Measurements from ENCODE around the gene MIDN.

Gene MIDN

DNA sequence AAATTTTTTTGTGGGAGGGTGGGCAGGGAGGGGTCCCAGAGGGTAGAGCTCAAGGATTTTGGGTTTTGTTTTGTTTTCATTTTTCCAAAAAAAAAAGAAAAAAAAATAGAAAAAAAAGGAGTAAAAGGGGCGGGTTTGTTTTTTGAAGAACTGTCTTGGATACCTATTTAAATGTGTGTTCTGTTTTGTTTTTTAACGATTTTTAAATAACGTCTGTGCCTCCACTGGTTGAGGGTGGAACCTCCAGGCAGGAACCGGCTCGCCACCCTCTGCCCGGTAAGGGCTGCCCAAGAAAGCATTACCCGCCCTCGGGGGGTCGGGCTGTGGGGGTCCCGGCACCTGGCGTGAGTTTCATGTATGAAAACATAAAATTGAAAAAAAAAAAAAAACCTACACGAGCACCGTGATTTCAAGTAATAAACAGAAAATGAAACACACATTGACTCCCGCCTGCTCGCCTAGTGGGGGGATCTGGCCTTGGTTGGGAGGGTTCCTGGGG lies 10.4 kb downstream of the MIDN start:
- no peak for DNase-seq (ENCODE audit: low read depth)

DNA sequence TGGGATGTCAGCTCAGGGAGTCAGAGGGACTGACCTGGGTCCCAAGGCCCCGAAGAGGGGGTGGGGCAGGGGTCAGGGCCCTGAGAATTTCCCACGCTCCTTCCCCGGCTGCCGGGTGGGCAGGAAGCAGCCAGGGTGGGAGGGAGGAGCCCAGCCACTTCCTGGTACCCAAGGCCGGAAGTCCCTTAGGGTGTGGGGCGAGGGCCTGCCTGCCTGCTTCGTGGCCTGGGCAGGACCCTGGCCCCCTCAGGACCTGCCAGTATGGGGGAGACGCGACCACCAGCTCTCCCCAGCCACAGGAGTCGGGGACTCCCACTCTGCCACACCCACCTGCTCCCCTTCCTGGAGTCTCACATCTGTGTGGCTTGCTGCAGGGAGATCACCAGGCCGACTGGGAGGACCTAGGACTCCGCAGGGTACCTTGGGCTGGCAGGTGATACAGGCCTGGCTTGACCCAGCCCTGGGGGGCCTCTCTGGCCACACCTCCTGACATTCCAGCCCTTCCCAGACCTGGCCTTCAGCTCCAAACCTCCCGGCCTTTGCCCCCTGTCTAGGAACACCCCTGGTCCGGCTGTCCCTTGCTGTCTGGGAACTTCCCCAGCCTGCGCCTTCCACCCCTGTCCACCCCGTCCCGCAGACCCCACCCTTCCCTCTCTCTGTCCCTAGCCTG lies 11.0 kb downstream of the MIDN start:
- DNase-seq (ENCODE audit: low read depth): peak; percentile 50

DNA sequence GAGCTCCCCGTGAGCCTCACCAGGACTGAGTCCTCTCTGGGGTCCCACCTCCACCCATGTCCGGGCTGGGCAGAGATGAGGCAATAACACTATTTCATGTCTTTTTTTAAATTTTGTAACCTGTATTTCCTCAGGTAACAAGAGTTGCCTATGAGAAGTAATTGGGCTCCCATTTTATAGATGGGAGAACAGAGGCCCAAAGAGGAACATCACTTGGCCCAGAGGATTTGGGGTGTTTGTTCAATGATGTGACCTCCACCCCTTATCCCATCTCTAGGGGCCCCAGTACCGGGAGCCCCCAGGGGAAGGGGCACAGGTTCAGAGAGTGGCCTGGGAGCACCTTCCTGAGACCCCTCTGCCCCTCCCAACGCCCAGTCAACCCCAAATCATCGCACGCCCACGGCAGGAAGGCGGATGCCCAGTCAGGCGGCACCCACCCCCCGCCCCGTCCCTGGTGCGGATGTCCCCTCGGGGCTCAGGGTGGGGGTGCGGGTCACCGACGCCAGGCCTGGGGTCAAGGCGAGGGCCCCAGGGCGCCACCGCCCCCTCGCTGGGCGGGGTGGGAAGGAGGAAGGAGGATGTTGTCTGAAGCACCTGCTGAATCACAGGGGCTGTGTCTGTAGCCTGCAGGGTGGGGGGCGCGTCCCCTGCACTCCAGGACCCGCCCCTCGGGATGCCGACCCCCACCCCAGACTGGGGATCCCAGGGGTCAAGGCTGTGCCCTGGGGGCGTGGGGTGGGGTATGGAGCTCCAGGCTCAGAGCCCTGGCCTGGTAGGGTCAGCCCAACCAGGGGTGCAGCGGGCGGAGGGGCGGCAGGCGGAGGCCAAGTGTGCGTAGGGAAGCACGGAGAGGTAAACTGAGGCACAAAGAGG lies 11.7 kb downstream of the MIDN start:
- no peak for DNase-seq (ENCODE audit: low read depth)

DNA sequence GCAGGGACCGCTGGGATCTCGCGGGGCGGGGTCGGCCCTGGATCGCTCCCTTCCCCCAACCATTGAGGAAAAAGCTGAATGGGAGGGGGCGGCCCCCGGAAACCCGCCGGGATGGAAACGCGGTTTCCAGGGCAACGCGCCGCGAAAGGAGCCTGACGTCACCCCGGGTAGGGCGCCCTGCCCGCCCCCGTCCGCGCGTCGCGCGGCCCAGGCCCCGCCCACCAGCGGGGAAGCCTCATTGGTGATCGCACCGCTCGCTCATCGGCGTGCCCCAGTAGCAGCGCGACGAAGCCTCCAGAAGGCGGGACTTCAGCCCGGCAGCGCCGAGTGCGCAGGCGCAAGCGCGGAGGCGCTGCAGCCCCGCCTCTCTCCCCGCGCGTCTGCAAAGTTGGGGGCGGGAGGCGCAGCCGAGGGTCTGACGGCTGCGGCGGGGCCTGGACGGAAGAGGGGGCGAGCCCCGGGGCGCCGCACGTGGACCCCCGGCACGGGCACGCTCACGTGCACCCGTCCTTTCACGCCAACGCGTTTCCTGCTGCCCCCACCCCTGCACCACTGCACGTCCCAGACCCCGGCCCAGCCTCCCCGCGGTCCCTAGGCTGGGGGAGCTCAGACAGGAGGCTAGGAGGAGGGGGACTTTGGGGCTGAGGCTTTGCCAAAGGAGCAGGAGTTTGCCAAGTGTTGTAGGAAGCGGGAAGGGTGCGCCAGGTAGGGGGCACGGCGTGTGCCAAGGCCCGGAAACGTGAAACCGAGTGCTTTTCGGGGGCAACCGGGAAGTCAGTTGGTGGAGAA lies 12.6 kb downstream of the MIDN start:
- DNase-seq (ENCODE audit: low read depth): peak; percentile 96

DNA sequence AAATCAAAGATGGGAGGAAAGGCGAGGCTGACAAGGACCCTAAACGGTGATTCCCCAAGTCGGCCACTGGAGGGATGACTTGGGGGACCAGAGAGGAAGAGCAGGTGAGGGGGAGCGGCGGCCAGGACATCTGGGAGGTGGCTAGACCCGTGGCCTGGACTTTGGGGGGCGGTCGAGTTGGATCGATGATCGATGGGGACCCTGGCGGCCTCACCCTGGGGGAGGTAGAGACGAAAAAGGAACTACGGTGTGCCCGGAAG lies 13.1 kb downstream of the MIDN start:
- DNase-seq (ENCODE audit: low read depth): no peak

DNA sequence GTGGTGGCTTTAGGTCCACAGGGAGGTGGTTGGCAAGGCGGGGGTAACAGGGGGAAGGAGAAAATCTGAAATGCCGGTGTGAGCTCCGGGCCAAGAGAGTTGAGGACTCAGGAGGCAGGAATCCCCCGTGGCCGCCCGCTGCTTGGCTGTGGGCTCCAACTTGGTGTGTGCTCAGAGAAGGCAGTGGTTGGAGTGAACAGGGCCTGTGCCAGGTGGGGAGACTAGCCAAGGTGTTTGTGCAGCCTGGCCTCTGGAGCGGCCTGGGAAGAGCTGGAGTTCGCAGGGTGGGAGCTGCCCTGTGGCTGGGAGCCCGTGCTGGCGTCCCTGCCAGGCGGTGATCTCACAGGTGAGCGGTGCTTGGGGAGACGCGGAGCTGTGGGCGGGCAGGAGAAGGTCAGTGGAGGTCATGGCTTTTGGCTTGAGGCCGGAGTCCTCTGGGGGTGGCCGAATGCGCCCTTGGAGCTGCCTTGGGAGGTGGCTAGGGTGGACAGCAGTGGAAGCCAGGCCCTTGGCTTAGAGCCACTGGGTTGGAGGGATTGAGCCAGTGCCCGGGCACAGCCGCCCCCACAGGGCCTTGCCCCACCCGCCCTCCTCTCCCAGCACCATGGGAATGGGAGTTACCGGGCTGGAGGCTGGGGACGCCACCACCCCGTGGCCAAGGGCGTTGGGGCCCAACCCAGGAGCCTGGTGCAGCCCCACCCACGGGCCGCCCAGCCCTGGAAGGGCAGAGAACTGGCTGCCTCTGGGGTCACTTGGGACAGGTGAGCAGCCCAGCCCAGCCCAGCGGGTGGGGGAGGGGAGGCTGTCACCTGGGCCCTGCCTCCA lies 13.6 kb downstream of the MIDN start:
- DNase-seq (ENCODE audit: low read depth): no peak

DNA sequence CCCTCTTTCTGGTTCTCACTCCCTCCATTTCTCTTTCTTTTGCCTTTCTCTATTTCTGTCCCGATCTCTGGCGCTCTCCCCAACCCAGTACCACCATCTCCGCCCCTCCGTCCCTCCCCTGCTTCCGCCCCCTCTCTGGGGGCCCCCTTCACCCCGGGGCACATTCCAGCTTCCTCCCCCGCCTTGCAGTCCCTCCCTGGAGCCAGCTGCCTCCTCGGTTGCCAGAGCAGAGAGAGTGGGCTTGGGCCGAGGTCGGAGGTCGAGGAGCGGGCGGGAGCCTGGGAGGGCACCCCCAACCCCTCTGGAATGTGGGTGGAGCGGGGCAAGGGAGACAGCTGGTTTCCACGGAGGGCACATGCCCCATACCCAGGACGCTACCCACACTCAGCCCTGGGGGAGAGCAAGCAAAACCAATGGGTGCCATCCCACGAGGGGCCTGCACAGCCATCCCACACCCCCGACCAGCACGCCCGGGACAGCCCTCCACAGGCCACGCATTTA lies 14.3 kb downstream of the MIDN start:
- no peak for DNase-seq (ENCODE audit: low read depth)

DNA sequence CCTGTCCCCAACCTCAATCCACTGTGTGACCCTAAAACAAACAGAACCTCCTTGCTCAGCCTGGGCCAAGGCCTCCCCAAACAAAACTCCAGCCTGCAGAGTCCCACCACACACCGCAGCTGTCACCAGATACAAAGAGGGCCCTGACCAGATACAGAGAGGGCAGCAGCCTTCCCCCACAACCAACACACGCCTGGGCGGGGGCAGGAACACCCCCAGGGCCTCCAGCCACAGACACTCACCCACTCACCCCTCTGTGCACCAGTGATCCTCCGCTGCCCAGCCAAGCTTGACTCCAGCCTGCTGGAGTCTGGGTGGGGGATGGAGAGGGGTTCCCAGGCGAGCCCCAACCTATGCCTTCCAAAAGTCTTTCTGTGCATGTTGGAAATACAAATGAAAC lies 14.8 kb downstream of the MIDN start:
- no peak for DNase-seq (ENCODE audit: low read depth)

DNA sequence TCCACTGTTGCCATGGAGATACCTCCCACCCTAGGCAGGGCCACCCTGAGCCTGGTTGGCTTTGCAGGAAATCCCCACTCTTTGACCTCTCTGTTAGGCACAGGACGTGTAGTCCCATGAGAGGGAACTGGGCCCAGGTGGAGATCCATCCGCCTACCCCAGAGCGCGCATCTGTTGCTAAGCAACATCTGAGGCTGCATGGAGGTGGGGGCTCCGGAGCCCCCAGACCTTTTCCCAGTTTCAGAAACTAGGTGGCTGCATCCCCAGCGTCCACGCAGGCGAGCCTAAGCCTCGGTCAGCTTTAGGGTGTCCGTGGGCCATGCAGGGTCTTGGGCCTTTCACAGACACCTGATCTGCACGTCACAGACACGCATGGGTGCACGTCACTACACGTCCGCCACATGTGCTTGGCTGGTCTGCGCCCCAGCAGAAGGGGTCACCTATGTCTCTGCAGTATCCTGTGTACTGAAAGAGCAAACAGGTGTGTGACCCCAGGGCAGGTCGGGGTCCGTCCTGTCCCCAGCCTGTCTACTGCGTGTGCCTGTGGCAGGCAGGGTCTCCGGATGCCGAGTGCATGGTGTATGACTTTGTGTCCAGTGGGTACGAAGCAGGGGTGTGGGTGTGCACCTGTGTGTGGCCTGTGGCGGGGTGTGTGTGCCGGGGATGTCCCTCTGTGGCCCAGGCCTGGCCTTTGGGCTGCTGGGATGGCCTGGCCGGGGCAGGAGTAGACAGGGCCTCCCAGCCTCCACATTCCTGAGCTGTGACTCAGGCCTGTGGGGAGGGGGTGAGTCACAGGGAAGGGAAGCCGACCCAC lies 16.6 kb downstream of the MIDN start:
- no peak for DNase-seq (ENCODE audit: low read depth)

DNA sequence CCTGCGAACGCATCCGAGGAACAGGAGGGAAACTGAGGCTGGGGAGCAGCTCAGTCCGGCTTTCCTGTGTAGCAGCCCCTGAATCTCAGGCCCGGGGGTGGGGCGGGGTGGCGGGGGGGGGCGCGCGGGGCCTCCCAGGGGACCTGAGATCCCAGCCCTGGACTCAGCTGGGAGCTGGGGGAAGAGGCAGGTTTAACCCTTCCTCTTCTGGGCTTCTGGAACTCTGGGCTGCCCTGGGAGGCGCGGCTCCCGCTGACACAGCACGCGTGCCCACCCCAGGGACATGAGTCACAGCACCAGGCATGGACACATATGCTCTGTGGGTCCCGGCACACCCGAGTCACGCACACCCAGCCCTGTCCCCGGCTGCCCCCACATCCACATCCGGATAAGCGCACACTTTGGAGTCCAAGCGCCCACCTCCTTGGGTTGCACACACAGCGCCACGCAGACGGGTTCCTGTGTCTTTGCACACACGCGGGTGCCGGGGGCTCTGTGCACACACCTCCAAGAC lies 17.3 kb downstream of the MIDN start:
- no peak for DNase-seq (ENCODE audit: low read depth)

DNA sequence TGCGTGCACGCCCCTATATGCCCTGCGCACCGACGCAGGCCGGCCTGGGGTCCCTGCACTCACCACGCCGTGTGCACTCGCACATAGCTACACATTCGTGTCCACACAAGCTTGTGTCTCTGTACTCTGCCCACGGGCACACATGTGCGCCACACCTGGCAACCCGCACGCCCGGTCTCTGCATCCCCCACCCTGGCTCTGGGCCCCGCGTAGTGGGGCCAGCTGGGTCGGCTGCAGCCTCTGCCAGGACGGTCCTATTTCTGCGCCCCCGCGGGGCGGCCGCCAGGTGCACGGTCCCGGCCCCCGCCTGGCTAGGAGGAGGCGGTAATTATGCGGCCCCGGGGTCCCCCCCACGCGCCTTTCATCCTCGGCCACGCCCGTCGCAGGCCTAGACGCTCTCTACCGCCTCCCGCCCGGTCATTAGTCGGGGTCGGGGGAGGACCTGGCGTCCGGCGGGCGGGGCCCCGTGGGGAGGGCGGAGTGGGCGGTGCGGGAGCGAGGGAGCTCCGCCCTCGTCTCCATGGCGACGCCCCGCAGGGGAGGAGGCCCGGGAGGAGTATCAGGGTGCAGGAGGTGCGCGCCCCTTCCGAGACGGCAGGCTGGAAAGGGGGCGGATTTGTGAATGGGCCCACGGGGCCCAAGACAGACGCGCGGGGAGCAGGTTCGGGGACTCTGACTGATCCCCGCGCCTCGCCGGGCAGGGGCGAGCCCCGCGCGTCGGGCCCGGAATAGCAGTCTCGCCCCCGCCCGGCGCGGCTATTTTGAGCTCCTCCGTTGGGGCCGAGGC lies 17.9 kb downstream of the MIDN start:
- DNase-seq (ENCODE audit: low read depth): peak; percentile 75

DNA sequence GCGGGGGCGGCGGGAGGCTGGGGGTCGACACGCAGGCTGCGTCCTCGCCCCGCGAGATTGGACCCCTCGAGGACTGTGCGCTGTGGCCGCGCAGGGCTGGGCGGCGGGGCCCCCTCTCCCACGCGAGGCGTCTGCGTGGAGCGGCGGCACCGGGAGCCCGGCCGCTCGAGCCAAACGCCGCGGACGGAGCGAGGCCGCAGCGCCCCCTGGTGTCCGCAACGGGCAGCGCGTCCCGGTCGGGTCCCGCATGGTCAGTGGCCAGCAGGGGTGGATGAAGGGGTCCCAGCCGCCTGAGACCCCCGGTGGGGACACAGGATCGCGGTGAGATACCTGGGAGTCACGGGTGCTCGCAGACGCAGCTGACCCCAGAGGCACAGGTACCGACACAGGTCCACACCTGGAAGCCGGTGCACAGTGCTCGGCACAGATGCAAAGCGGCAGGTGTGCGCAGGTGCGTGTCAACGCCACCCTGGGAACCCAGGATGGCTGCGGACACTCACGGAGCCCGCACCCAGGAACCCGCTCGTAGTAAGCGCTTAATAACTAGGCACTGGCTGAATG lies 18.6 kb downstream of the MIDN start:
- DNase-seq (ENCODE audit: low read depth): peak; percentile 62

DNA sequence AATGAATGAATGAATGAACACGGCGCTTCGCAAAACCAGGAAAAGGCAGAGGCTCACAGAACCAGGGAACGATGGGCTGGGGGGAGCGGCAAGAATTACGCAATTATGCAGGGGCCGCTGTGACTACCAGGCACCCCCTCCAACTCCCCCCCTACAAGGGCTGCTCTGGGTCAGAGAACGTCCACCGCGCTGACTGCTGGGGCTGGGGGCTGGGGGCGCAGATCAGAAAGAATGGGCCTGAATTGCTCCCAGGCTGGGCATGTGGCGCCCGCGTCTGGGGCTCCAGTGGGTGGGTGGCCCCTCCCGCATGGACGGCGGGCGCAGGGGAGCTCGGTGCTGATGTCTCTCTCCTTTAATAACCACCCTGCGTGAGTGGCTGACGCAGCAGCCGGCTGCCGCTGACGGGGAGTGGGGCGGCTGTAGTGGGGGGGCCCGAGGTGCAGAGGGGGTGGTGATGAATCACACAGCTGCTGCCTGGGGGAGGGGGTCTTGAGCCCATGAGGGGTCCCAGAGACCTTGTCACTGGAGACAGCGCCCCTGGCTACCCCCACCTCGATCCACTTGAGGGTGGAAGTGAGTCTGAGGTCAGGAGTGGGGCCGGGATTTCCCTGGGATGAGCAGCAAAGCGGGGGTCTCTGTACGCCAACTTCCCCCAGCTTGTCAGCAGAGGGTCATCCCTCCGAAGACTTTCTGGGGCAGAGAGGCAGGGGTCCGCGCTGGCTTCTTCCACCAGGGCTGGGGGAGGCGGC lies 19.3 kb downstream of the MIDN start:
- DNase-seq (ENCODE audit: low read depth): no peak

DNA sequence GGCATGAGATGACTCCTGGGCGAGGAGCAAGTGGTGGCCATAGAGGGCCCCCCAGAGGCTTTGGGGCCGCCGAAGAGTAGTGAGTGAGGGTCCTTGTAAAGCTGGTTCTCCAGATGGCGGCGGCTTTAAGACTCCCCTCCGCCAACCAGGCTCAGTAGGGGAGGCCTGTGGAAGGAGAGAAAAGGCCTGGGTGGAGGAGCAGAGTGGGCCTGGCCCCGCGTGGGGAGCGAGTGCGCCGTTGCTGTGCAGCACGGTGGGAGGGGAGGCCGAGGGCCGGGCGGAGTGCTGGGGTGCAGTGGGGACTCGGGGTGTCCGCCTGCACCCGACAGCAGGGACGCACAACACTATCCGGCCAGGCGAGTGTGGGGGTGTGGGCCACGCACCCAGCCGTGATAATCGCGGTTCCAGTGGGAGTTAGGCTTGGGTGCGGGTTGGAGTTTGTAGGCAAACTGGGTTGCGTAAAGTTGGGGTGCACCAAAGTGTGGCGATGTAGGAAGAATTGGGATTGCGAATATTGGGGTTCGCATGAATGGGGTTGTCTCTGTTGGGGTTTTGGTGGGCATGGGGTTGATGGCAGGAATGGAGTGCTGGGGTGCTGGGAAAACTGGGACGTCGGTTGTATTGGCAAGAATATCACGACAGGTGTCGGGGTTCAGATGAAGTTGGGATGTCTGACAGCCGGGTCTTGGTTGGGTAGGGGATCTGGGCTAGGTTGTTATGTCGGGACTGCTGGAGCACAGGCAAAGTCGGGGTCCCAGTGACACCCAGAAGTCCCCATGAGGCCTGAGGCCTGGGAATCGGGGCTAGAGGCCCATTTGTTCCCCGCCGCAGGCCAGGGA lies 20.1 kb downstream of the MIDN start:
- DNase-seq (ENCODE audit: low read depth): no peak

DNA sequence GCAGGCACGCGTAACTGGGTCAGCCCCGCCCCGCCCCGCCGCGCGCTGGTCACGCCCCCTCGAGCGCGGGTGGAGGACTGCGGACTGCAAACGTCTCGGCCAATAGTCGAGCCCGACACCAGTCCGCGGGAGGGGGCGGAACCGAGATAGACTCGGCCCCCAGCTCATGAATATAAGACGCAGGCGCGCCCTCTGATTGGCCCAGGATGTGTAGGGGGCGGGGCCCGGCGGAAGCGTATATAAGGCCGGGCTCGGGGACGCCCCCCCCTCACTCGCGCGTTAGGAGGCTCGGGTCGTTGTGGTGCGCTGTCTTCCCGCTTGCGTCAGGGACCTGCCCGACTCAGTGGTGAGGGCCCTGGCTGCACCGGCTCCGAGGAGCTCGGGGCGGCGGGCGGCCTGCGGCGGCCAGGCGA lies 20.7 kb downstream of the MIDN start, which contains the start of gene CIRBP:
Gene CIRBP (plus strand): TSS at position 268 of the 413 bp plus-strand sequence. CDS start 1,602 bp downstream, outside the sequence.
- DNase-seq (ENCODE audit: low read depth): peak; percentile 99

DNA sequence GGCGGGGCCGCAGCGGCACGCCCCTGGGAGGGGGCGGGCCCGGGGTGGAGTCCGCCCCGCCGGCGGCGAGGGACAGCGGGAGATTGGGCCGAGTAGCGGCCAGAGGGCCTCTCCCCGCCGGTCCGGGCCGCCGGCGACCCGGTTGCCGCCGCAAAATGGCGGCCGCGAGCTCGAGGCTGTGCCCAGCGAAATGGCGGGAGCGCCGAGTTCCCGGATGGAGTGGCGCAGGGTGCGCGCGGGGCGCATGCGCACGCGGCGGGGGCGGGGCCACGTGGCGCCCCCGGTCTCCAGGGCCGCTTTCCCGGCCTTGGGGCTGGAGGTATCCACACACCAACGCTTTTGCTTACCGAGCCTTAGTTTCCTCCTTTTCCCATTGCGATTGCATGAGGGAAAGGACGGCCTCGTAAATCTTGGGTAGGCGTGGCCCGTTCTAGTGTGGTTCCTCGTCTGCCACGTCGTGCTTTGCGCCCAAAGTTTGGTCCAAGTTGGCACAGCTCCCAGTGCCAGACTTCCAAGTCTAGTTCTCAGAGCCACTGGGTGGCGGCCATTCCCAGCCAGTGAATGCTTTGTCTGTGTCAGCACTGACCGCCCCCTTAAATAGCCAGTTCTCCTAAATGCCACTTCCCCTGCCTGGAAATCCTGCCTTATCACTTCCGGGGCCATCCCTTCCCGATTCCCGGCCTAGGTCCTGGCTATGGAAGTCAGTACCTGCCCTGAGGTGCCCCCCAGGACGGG lies 21.3 kb downstream of the MIDN start:
- peak; percentile 81 for DNase-seq (ENCODE audit: low read depth)
